Effector CD4-positive, alpha-beta T cell (primary cell): ENCODE results near the gene PLEKHA1.

Source experiments
- DNase-seq: peaks from one replicate; pipeline ENCODE4 v3.0.0-alpha.2; 2020

PLEKHA1 gene

DNA sequence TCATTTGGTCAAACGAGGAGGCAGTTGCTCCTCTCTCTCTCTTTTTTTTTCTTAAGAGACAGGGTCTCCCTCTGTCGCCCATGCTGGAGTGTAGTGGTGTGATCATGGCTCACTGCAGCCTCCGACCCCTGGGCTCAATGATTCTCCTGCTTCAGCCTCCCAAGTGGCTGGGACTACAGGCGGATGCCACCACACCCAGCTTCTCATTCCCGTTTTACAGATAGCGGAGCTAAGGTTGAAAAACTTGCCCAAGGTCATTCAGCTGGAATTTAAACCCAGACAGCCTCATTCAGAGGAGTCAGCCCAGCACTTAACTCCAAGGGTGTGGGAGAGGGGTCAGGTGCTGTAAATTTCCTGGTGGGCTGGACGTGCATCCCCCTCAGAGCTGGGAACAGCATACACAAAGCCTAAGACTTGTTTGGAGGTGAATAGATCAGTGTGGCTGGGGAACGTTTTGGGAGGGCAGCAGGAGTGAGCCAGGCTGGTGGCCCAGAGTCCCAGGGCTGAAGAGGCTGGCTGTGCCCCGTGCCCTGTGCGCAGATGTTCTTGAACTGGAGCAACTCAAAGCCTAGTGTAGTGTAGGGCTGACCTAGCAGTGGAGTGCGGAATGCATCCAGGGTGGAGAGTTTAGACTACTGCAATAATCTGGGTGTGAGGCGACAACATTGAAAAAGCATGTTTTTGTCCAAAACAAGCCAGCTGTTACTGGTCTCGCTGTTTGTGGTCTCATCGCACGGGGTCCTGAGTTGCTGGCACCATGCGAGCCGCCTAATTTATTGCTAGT lies 89.2 kb downstream of the PLEKHA1 start:
- DNase-seq, result no peak

- DNase-seq, result no peak
Observed at GRCh38 chr10:122464250-122464510, 89.7 kb downstream of the PLEKHA1 start.

DNA sequence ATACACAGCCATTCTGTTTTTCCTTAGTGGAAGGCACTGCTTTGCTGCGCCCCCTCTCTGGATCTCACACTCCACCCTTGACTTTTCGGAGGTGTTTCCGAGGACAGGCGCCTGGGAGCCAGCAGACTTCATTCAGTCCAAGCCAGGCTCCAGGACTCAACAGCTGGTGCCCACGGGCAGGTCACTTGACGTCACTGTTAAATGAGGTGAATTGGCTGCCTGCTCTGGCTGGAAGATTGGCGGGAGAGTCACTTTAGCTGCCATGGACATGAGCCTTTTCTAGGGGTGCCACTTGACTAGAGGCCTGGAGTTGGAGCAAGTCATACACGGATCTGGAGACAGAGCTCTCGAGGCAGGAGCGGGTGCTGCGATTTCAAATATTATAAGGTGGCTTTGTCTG lies 90.1 kb downstream of the PLEKHA1 start:
- no peak for DNase-seq

DNA sequence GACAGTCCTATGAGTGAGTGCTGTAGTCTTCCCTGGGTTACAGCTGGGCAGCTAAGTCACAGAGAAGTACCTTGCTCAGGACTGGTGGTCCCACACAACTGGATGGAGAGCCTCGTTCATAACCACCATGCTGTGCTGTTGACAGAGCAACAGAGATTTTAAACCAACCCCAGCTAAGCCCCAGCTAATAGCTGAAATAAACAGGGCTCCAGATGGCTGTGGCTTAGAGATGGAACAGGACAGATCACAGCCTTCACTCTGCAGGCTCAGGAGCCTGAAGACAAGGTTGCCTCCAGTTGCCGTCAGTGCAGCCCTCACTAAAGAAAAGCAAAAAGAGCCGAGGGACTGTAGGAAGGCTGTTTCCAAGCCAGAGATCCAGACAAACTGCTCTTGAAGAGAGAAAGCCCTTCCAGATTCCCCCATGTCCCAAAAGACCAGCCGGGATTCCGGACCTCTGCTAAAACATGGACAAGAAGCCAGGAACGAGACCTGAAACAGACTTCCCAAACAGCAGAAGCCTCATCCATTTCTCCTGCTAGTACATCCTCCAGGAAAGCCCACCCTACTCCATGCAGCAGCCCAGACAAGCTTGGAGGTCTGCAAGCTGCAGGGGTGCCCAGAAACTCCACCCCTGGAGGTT lies 91.0 kb downstream of the PLEKHA1 start:
- no peak for DNase-seq

- DNase-seq, result no peak
Observed at GRCh38 chr10:122466951-122467381, 92.5 kb downstream of the PLEKHA1 start.

GRCh38 chr10:122467701-122468100 lies 93.2 kb downstream of the PLEKHA1 start:
- DNase-seq, result no peak

DNA sequence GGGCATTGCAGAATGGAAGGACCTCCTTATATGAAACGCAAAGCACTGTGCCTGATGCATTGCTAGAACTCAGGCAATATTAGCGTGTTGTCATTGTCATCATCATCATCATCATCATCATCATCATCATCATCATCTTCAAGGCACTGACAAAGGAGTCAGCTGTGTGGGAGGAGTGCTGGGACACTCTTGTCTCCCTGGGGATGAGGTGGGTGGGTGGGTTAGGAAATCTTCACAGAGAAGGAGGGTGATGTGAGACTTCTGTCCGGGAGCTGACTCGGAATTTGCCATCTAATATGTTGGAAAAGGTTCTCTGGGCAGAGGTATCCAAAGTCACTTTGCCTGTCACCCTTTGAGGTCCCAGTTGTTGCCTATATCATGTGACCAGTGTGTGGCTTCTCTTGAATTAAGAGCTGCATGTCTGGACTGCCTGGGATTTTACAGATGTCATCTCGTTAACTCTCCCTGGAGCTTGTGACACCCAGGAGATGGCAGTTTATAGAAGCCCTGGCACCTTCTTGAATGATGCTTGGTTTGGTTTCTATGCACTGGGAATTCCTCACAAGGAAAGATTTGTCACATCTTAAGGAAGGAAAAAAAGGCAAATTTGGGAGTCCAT lies 93.9 kb downstream of the PLEKHA1 start:
- no peak for DNase-seq

GRCh38 chr10:122468926-122469781 lies 94.6 kb downstream of the PLEKHA1 start:
- no peak for DNase-seq

GRCh38 chr10:122469848-122470247 lies 95.3 kb downstream of the PLEKHA1 start:
- no peak for DNase-seq

DNA sequence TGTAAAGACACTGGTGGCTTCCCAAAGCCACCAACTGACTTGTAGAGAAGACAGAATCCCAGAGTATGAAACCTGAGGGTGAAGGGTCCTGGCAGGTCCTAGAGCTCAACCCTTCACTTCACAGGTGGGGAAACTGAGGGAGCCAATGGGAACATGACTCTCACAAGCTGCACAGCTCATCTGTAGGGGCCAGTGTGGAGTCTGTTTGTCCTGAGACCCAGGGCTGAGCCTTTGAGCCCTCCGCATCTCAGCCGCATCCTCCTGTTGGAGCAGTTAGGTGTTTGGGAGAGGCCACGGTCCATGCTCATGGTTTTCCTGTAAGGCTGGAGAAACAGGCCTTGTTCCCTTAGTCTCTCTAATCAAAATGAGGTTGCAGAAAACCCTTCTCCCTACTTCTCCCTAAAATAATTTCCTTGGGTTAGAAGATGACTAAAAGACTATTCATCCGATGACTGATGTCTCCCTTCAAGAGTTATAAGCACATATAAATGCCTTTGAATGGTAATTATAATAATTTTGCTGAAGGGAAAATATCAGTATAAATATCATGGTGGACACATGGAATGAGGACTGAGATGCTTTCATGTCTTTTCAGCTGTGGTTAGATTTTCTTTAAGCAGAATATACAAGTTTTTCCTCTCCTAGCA lies 97.1 kb downstream of the PLEKHA1 start:
- DNase-seq, result no peak

DNA sequence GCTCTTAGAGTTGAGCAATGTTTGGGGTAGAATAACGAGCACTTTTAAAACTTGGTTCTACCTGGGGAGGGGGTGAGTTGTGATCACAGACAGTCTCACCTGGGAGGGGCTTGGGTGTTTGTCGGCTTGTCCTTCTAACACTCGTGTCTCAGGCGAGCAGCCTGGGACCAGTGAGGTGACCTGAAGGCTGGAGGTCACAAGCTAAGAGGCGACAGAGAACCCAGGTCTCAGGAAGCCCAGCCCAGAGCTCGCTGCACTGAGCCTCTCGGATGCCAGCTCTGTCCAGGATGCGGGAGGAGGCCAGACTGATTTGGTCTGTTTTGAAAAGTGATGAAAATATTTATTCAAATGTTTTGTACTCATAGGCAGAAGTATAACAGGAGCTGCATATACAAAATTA lies 98.6 kb downstream of the PLEKHA1 start:
- no peak for DNase-seq

GRCh38 chr10:122474131-122474818 lies 99.8 kb downstream of the PLEKHA1 start:
- no peak for DNase-seq

- no peak for DNase-seq
Observed at GRCh38 chr10:122475100-122475499, 100.6 kb downstream of the PLEKHA1 start.

GRCh38 chr10:122475591-122476332 lies 101.3 kb downstream of the PLEKHA1 start:
- no peak for DNase-seq

- no peak for DNase-seq
Observed at GRCh38 chr10:122476333-122476695, 101.8 kb downstream of the PLEKHA1 start.

DNA sequence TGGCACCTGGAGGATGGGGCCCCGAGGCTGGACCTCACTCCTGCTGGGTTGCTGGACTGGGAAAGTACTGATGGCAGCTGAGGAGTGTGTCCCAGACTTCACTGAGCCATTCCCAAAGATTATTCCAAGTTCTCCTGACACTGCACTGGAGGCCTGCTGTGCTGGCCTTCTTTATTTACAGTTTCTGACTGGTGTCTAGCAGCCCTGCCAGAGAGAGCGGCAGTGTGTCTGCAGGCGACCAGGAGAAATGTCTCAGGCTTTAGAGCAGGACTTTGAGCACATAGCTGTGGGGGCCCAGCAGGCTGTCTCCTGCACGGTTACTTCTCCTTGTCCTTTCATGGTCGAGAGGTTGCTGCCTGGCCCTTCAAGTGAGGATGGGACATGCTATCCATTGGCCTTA lies 102.9 kb downstream of the PLEKHA1 start:
- no peak for DNase-seq

- no peak for DNase-seq
Observed at GRCh38 chr10:122478971-122479370, 104.5 kb downstream of the PLEKHA1 start.

DNA sequence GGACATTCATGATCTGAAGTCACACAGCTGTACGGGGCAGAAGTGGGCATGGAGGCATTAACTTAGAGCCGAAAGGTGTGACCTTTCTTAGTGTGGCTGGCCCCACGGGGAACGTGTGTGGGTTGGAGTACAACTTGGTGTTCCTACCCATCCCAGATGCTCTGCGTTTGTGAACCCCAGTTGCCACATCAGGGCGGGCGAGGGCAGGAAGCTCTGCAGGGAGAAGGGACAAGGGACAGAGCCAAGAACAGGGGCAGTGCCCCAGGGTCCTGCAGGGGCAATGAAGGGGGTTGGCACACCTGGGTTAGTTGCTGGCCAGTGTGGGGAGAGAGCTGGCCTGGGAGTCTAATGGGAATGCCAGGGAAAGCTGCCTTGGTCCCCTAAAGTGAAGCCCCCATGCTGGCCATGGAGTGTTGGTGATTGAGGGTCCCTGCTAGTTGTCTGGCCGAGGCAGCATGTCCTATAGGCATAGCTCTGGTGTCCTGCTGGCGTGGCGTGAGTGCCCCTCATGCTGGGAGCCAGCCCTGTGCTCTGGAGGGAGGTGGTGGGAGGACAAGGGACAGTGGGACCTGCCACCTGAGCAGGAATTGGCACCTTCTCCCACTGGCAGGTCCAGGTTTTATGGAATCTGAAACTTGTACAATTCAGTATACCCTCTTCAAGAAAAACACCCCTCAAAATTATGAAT lies 105.8 kb downstream of the PLEKHA1 start:
- DNase-seq, result no peak

DNA sequence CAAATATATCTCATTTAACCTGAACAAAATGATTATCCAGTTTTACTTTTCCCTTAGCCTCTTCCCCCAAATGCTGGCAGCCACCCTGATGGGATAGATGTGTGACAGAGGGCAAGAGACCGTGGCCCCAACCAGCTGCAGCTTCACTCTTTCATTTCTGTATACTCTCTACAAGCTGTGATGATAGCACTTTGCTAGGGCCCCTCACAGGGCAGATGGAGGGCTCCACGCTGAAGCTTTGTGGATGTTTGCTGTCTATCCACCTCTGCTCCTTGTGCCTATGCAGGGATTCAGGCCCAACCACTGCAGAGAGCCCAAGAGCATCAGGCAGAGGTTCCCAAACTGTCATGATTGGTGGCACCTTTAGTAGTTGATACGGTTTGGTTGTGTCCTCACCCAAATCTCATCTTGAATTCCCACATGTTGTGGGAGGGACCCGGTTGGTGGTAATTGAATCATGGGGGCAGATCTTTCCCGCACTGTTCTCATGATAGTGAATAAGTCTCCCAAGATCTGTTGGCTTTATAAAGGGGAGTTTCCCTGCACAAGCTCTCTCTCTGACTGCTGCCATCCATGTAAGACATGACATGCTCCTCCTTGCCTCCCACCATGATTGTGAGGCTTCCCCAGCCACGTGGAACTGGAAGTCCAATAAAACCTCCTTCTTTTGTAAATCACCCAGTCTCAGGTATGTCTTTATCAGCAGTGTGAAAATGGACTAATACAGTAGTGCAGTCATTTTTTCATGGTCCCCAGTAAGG lies 107.0 kb downstream of the PLEKHA1 start:
- no peak for DNase-seq
